HepG2 (cell line): Measurements from ENCODE around the gene SMAP1. TPM values are rescaled to one million over a fixed set of nuclear protein-coding genes. Genes with fewer than 3 reads are reported as not detected.
A peak's percentile ranks its signal among the peaks of the same experiment; 100 is the strongest.

Source experiments
- ATF5 ChIP-seq: sonication (generic); formaldehyde crosslinking; IDR thresholded peaks from 2 replicates; pipeline ENCODE4 v1.4.0; 2020; ENCODE audit warnings: mild to moderate bottlenecking, low read depth, missing genetic modification reagents
- BCL6 ChIP-seq: IDR thresholded peaks from 2 replicates; pipeline ENCODE4 v1.6.1; 2016; ENCODE audit warnings: missing genetic modification reagents, missing compliant biosample characterization
- CHD4 ChIP-seq: fragments of 200-600 bp; sonication (generic); IDR thresholded peaks from 2 replicates; pipeline ENCODE4 v1.7.0; 2017; ENCODE audit warnings: mild to moderate bottlenecking, low read length, borderline replicate concordance
- FLYWCH1 ChIP-seq: sonication (generic); formaldehyde crosslinking; IDR thresholded peaks from 2 replicates; pipeline ENCODE4 v1.8.1; 2023; ENCODE audit warnings: mild to moderate bottlenecking, missing genetic modification reagents
- GZF1 ChIP-seq: sonication (generic); formaldehyde crosslinking; IDR thresholded peaks from 2 replicates; pipeline ENCODE4 v1.5.1; 2020; ENCODE audit warnings: mild to moderate bottlenecking, missing genetic modification reagents
- HOMEZ ChIP-seq: IDR thresholded peaks from 2 replicates; pipeline ENCODE4 v1.6.1; 2016; ENCODE audit warnings: low read depth
- MAFK ChIP-seq, 2 experiments: IDR thresholded peaks in 1 of 2; conservative IDR thresholded peaks in 1 of 2; 2 replicates each; pipeline ENCODE4 v1.6.1; 2011; ENCODE audit warnings: improper control_type of control experiment in 2 of 2, low read length in 2 of 2
- NFAT5 ChIP-seq: sonication (generic); formaldehyde crosslinking; IDR thresholded peaks from 2 replicates; pipeline ENCODE4 v1.4.0; 2020; ENCODE audit warnings: missing genetic modification reagents
- RAD21 ChIP-seq: fragments of 450-650 bp; formaldehyde crosslinking; IDR thresholded peaks from 2 replicates; pipeline ENCODE4 v1.5.0; 2020; ENCODE audit warnings: mild to moderate bottlenecking
- RORA ChIP-seq: sonication (generic); formaldehyde crosslinking; IDR thresholded peaks from 2 replicates; pipeline ENCODE4 v1.5.0; 2020; ENCODE audit warnings: mild to moderate bottlenecking, missing genetic modification reagents, moderate library complexity
- SMAD9 ChIP-seq: sonication (generic); formaldehyde crosslinking; IDR thresholded peaks from 2 replicates; pipeline ENCODE4 v1.5.1; 2020; ENCODE audit warnings: mild to moderate bottlenecking, missing genetic modification reagents
- SP5 ChIP-seq: IDR thresholded peaks from 2 replicates; pipeline ENCODE4 v1.6.1; 2016; ENCODE audit warnings: low read depth, borderline replicate concordance
- STAT6 ChIP-seq: sonication (generic); formaldehyde crosslinking; IDR thresholded peaks from 2 replicates; pipeline ENCODE4 v1.4.0; 2020; ENCODE audit warnings: missing genetic modification reagents, mild to moderate bottlenecking, borderline replicate concordance
- ZC3H4 ChIP-seq: sonication (generic); formaldehyde crosslinking; IDR thresholded peaks from 2 replicates; pipeline ENCODE4 v1.4.0; 2020; ENCODE audit warnings: missing genetic modification reagents, borderline replicate concordance
- ZFAT ChIP-seq: sonication (generic); formaldehyde crosslinking; conservative IDR thresholded peaks from 2 replicates; pipeline ENCODE4 v1.8.1; 2023; ENCODE audit warnings: missing genetic modification reagents, inconsistent platforms
- ZKSCAN1 ChIP-seq: fragments of 150-350 bp; IDR thresholded peaks from 2 replicates; pipeline ENCODE4 v1.6.1; 2014; ENCODE audit warnings: low read length
- ZNF124 ChIP-seq: sonication (generic); formaldehyde crosslinking; IDR thresholded peaks from 2 replicates; pipeline ENCODE4 v1.4.0; 2020; ENCODE audit warnings: missing genetic modification reagents
- ZNF143 ChIP-seq: sonication (generic); formaldehyde crosslinking; IDR thresholded peaks from 2 replicates; pipeline ENCODE4 v1.4.0; 2020; ENCODE audit warnings: missing genetic modification reagents
- ZNF34 ChIP-seq: sonication (generic); formaldehyde crosslinking; IDR thresholded peaks from 2 replicates; pipeline ENCODE4 v1.4.0; 2020; ENCODE audit warnings: mild to moderate bottlenecking, missing genetic modification reagents, borderline replicate concordance
- ZNF382 ChIP-seq: sonication (generic); formaldehyde crosslinking; IDR thresholded peaks from 2 replicates; pipeline ENCODE4 v1.5.0; 2020; ENCODE audit warnings: missing genetic modification reagents, mild to moderate bottlenecking, borderline replicate concordance
- ZNF616 ChIP-seq: sonication (generic); formaldehyde crosslinking; IDR thresholded peaks from 2 replicates; pipeline ENCODE4 v1.5.0; 2020; ENCODE audit warnings: low read depth, mild to moderate bottlenecking, missing genetic modification reagents
- polyA plus RNA-seq, 8 experiments: library from polyadenylated mRNA; depleted of rRNA in 3 of 8; stranded (reverse) in 7 of 8; unstranded in 1 of 8; fragments of >200 nt; fragmentation: Illumina TruSeq in 4 of 8; extraction: Trizol in 4 of 8; gene quantifications; 2 replicates each; pipeline versions ENCODE4 v1.2.1 to v1.2.3, GENCODE V29; 2011 to 2016; ENCODE audit warnings: low read depth in 4 of 8, missing spikeins in 1 of 8, mixed read lengths in 1 of 8; ENCODE audit not compliant: insufficient read depth in 1 of 8
- total RNA-seq, 5 experiments: library from RNA; depleted of rRNA; stranded (reverse); fragments of >200 nt; fragmentation: Illumina TruSeq; extraction: Trizol; gene quantifications; 2 replicates each; pipeline ENCODE4 v1.2.3, GENCODE V29; 2016; ENCODE audit warnings: low read depth in 1 of 5

SMAP1 gene
- total and polyA plus RNA-seq, 2 of the 13 experiments (the other 11 are each of a cell fraction or from before 2014, with no cell fraction given), result 13.4 to 17.8 TPM

GRCh38 chr6:70852667-70853246 lies 185.1 kb downstream of the SMAP1 start (continued):
- TF ChIP-seq ZNF124, result no peak
- no peak for TF ChIP-seq FLYWCH1 (CRISPR knock-in tag)
- TF ChIP-seq ZNF143, result no peak
- no peak for TF ChIP-seq RORA (CRISPR knock-in tag)
- no peak for TF ChIP-seq ZNF34 (CRISPR knock-in tag)
- TF ChIP-seq RAD21, result no peak
- TF ChIP-seq CHD4, result peak; percentile 36; the same call in 1 of the 2 replicates
- no peak for TF ChIP-seq ATF5
- no peak for TF ChIP-seq ZNF382
- no peak for TF ChIP-seq ZNF616
- no peak for TF ChIP-seq NFAT5
- TF ChIP-seq BCL6 (CRISPR knock-in tag), result peak; percentile 32; the same call in 1 of the 2 replicates
- TF ChIP-seq STAT6, result no peak
- no peak for TF ChIP-seq ZFAT (CRISPR knock-in tag)
- no peak for TF ChIP-seq ZC3H4
- no peak for TF ChIP-seq GZF1 (CRISPR knock-in tag)
- TF ChIP-seq MAFK (conservative IDR thresholded peaks at IDR 0.05 in 1 of 2, IDR thresholded peaks at IDR 0.05 in 1 of 2; ENCODE audit: low read length in 2 of 2), result no peak
- TF ChIP-seq SP5, result 0 out of 2 replicates have a peak, but pooled peaks have one; percentile 31
- TF ChIP-seq HOMEZ (CRISPR knock-in tag), result peak; percentile 86; the same call in 1 of the 2 replicates
- TF ChIP-seq ZKSCAN1, result no peak
- TF ChIP-seq SMAD9 (CRISPR knock-in tag), result no peak
